AG10803 (cell line): ENCODE results near the gene FAM81A.
"Not testable (repeated sequence)": the region's sequence is repeated elsewhere in the genome, so short reads cannot be mapped to it uniquely, and the experiment has no call there.

Experiments
- DNase-seq: peaks from one replicate; pipeline ENCODE4 v3.0.0; 2010; ENCODE audit warnings: low read depth
- H3K4me3 ChIP-seq: 2 replicates; pipeline ENCODE4 v1.5.1; 2011; ENCODE audit warnings: mild to moderate bottlenecking, low read length, control low read depth
- TF ChIP-seq, protein P1 (sequence below): conservative IDR thresholded peaks from 2 replicates; pipeline ENCODE4 v1.5.1; 2011; ENCODE audit warnings: mild to moderate bottlenecking, low read length, control low read depth, inconsistent platforms

Gene FAM81A

DNA sequence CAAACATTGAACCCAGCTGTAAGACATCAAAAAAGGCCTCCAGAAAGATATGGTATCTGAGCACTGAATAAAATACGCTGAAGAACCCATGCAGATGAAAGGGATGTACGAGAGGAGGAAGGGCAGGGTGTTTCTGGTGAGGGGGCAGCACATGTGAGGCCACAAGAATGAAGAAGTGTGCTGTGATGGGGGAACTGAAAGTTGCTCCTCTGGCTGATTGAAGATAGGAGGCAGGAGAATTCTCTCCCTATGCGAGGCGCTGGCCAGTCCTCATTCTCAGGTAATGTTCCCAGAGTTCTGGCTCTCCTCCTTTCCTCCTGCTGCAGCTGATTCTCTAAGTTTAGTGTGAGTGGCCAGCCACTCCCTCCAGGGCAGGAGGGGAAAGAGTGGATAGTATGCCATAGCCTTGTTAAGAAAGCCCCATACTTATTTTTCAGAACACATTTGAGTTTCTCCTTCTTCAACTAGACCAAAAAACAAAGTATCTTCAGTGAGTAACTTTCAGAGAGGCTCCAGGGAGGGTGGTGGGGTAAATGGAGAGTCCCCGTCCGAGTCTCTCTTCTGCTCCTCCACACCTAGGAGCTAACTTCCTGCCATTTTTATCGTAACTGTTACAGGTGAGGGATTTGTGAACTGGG is 38.4 kb upstream of the FAM81A start:
- DNase-seq, result no peak
- TF ChIP-seq, protein P1, sequence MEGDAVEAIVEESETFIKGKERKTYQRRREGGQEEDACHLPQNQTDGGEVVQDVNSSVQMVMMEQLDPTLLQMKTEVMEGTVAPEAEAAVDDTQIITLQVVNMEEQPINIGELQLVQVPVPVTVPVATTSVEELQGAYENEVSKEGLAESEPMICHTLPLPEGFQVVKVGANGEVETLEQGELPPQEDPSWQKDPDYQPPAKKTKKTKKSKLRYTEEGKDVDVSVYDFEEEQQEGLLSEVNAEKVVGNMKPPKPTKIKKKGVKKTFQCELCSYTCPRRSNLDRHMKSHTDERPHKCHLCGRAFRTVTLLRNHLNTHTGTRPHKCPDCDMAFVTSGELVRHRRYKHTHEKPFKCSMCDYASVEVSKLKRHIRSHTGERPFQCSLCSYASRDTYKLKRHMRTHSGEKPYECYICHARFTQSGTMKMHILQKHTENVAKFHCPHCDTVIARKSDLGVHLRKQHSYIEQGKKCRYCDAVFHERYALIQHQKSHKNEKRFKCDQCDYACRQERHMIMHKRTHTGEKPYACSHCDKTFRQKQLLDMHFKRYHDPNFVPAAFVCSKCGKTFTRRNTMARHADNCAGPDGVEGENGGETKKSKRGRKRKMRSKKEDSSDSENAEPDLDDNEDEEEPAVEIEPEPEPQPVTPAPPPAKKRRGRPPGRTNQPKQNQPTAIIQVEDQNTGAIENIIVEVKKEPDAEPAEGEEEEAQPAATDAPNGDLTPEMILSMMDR, result no peak
- no peak overlapping the region for H3K4me3 ChIP-seq

DNA sequence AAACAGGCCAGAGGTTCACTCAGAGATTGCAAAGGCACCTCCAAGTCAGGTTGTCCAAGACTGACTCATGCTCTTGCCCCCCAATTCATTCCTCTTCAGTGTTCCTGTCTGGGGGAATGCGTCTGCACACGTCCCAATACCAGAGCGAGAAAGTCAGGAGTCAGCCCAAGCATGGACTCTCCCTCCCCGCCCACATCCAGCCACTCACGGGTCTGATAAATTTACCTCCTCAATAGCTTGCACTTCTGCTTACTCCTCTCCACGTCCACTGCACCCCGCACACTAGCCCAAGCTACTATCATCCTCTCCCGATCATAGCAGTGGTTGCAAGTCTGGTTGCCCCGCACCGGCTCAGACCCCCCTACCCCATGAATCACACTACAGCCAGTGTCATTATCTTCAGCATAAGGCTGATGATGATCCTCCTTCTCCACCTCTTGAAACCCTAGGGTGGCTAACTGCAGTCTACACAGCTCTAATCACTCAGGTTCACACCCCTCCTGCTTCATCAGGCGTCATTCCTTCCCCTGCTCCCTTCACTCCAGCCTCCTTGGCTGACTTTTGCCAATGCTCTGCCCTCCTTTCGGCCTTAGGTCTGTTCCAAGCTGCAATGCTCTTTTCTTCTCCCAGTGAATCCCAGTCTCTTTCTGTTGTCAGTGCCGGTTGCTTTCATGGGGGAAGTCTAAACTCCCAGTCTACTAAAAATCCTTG is 37.7 kb upstream of the FAM81A start:
- TF ChIP-seq, protein P1, result no peak
- no peak for DNase-seq
- no peak overlapping the region for H3K4me3 ChIP-seq

DNA sequence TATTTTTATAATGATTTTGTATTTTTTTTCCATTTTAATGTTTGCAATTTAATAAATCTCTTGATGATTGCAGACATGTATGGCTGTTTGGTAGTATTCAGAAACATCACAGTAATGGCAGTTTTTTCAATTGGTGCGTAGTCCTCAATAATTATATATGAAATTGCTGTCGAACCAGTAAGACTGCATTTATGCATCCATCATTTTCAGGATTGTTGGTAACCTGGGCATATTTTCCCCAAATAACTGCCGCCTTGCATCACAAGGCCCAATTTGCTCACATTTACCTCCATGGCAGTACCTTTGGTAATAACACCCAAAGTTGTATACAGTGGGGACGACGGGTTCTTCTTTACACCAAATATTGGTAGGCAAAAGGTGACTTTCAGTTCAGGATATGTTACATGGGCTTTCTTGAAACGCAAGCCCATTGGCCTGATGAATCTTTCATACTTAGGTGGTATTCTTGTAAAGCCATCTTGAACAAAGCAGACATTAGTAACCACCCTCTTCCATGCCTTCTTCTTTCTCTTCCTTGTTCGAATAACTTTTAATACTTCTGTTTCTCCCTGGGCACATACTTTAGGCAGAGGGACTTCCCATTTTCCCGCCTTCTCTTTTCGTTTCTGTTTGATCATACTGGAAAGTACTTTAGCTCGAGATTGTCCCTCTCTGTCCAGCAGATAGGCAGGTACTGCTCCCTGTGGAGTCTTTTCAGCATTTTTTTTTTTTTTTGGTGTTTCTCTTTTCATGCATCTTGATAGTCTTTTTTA is 36.7 kb upstream of the FAM81A start:
- DNase-seq, result not testable (repeated sequence)

DNA sequence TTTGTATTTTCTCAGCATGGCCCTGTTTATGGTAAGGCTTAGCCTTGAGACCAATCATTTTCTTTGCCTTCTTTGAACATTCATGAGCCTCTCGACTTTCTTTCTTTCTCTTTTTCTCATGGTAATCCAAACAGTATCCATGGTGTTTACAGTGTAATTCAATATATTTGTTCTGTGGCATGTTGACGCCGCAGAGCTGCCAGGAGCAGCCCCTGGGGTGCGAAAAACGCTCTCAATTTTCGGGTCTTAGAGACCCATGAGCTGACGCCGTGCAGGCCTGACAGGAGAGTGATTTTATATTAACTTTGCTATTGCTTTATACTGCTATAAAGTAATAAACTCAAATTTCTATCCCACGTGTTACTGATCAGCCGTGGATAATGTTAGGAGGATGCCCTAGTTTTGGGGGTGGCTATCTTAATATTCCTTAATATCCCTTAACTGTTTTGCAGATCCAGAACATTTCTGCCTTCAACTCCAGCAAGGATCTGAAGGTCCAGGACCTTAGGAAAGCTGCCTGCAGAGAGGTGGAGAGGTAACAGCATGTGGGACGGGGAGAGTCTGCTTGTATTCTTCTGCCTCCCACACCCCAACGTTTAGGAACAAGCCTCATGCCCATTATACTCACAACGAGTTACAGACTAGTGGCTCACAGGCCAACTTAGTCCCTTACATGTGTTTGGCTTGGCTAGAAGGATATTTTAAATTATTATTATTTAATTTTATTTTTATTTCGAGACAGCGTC is 36.0 kb upstream of the FAM81A start:
- TF ChIP-seq, protein P1, result no peak
- no peak overlapping the region for H3K4me3 ChIP-seq
- no peak for DNase-seq

More for the DNA sequence above, 36.7 kb upstream of the FAM81A start:
- not testable (repeated sequence) for H3K4me3 ChIP-seq

DNA sequence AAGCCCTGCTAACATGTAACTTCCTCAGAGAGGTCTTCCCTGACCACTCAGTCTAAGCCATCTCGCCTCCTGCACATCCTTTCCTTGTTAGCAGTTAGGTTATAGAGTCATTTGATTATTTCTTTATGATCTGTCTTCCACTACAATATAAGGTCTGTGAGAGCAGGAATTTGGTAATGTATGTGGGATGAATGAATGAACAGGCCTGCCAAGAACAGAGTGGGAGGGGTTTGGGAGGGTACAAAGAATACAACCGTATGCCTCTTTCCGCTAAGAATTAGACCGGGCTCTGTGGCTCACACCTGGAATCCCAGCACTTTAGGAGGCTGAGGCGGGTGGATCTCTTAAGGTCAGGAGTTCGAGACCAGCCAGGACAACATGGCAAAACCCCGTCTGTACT is 32.9 kb upstream of the FAM81A start:
- no peak for DNase-seq
- TF ChIP-seq, protein P1, result no peak
- H3K4me3 ChIP-seq, result no peak overlapping the region

DNA sequence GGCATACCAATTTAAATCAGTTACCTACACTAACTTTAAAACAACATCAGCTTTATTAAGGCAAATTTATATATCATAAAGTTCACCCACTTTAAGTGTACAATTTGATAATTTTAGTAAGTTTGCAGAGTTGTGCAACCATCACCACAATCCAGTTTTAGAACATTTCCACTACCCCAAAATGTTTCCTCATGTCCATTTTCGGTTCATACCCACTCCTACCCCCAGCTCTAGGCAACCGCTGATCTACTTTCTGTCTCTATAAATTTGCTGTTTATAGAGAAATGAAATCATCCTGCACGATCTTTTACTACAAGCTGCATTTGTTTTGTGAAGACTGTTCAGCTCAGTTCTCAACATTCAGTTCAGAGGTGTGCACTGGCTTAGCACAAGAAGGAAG is 31.5 kb upstream of the FAM81A start:
- TF ChIP-seq, protein P1, result no peak
- no peak overlapping the region for H3K4me3 ChIP-seq
- DNase-seq, result no peak

DNA sequence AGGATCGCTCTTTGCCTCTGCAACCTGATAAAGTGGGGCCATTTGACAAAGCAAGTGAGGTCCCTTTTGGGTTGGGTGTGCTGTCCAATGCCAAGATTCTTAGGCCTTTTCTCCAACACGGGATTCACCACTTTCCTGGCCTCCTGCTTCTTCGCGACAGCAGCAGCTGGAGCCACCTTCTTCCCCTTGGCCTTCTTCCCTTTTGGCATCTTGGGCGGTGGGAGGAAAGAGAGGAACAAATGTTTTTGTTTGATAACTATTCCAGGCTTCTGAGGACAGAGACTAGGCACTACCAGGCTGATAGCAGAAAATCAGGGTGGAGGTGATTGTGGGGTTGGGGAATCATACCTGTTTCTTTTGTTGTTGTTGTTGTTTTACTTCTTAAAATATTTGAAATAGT is 30.0 kb upstream of the FAM81A start:
- TF ChIP-seq, protein P1, result no peak
- no peak overlapping the region for H3K4me3 ChIP-seq
- DNase-seq, result no peak
